Ishikawa (cell line): ENCODE data around the gene POT1.

Experiments used
- CEBPB ChIP-seq: IDR thresholded peaks from 2 replicates; pipeline ENCODE4 v1.6.1; 2012
- CREB1 ChIP-seq: IDR thresholded peaks from 2 replicates; pipeline ENCODE4 v1.6.1; 2012; ENCODE audit warnings: low read depth
- EGR1 ChIP-seq: IDR thresholded peaks from 2 replicates; pipeline ENCODE4 v1.6.1; 2012
- EP300 ChIP-seq: IDR thresholded peaks from 2 replicates; pipeline ENCODE4 v1.6.1; 2012; ENCODE audit warnings: borderline replicate concordance
- FOXM1 ChIP-seq: IDR thresholded peaks from 2 replicates; pipeline ENCODE4 v1.6.1; 2012; ENCODE audit warnings: low read depth, borderline replicate concordance
- MAX ChIP-seq: IDR thresholded peaks from 2 replicates; pipeline ENCODE4 v1.6.1; 2012
- NFIC ChIP-seq: IDR thresholded peaks from 2 replicates; pipeline ENCODE4 v1.6.1; 2012
- RAD21 ChIP-seq: IDR thresholded peaks from 2 replicates; pipeline ENCODE4 v1.6.1; 2012; ENCODE audit warnings: low read depth
- REST ChIP-seq: IDR thresholded peaks from 2 replicates; pipeline ENCODE4 v1.6.1; 2012; ENCODE audit warnings: low read depth, mild to moderate bottlenecking
- TAF1 ChIP-seq: IDR thresholded peaks from 2 replicates; pipeline ENCODE4 v1.6.1; 2012; ENCODE audit warnings: low read depth, mild to moderate bottlenecking
- TCF12 ChIP-seq: IDR thresholded peaks from 2 replicates; pipeline ENCODE4 v1.6.1; 2012; ENCODE audit warnings: low read depth
- TEAD4 ChIP-seq: IDR thresholded peaks from 2 replicates; pipeline ENCODE4 v1.6.1; 2012
- USF1 ChIP-seq: IDR thresholded peaks from 2 replicates; pipeline ENCODE4 v1.6.1; 2012
- YY1 ChIP-seq: IDR thresholded peaks from 2 replicates; pipeline ENCODE4 v1.6.1; 2012; ENCODE audit warnings: low read depth
- ZBTB7A ChIP-seq: IDR thresholded peaks from 2 replicates; pipeline ENCODE4 v1.6.1; 2012; ENCODE audit warnings: low read depth

Gene POT1

GRCh38 chr7:124918662-124919061 lies 11.0 kb downstream of the POT1 start:
- TF ChIP-seq TCF12: no peak
- TF ChIP-seq CEBPB: no peak
- no peak for TF ChIP-seq FOXM1
- TF ChIP-seq ZBTB7A: no peak
- TF ChIP-seq TAF1: no peak
- no peak for TF ChIP-seq CREB1
- no peak for TF ChIP-seq RAD21
- TF ChIP-seq TEAD4: no peak
- no peak for TF ChIP-seq YY1
- TF ChIP-seq EP300: no peak
- no peak for TF ChIP-seq MAX
- TF ChIP-seq NFIC: no peak
- TF ChIP-seq EGR1: no peak
- TF ChIP-seq REST: no peak
- no peak for TF ChIP-seq USF1

GRCh38 chr7:124915242-124915641 lies 14.4 kb downstream of the POT1 start:
- TF ChIP-seq YY1 (no peak), TAF1 (no peak), NFIC (no peak), MAX (no peak), CREB1 (no peak), EP300 (no peak), ZBTB7A (no peak)

GRCh38 chr7:124914298-124914697 lies 15.3 kb downstream of the POT1 start:
- TF ChIP-seq CEBPB (no peak), CREB1 (no peak), ZBTB7A (no peak), REST (no peak), YY1 (no peak), EP300 (no peak), RAD21 (no peak), USF1 (no peak), FOXM1 (no peak), TCF12 (no peak), NFIC (no peak), TAF1 (no peak), TEAD4 (no peak), MAX (no peak)

GRCh38 chr7:124912972-124913371 lies 16.7 kb downstream of the POT1 start:
- no peak for TF ChIP-seq EGR1
- TF ChIP-seq FOXM1: no peak
- TF ChIP-seq TEAD4: no peak
- no peak for TF ChIP-seq REST
- TF ChIP-seq CREB1: no peak
- TF ChIP-seq TAF1: no peak
- no peak for TF ChIP-seq YY1
- TF ChIP-seq EP300: no peak
- no peak for TF ChIP-seq MAX
- TF ChIP-seq RAD21: no peak
- TF ChIP-seq USF1: no peak
- no peak for TF ChIP-seq ZBTB7A
- no peak for TF ChIP-seq CEBPB
- no peak for TF ChIP-seq NFIC
- no peak for TF ChIP-seq TCF12
